Endothelial cell of umbilical vein (primary cell): ENCODE results near the gene GATA2. TPM values are rescaled to one million over a fixed set of nuclear protein-coding genes. Genes with fewer than 3 reads are reported as not detected.

Source experiments
- BruUV-seq: library from RNA; stranded (reverse); fragments of 400-500 nt; replicated peaks from 2 replicates; lab custom pipeline; 2021; lab: Mats Ljungman, UMichigan
- CTCF ChIA-PET: fragments of 300-600, 350-600 bp; sonication (Branson Sonifier 250); formaldehyde crosslinking; loops from one replicate; lab custom pipeline; 2021; ENCODE audit warnings: antibody characterized with exemption, inconsistent platforms; lab: Charles Lee
- POLR2A ChIA-PET: fragments of 300-600, 350-600 bp; sonication (Branson Sonifier 250); formaldehyde crosslinking; loops from one replicate; lab custom pipeline; 2021; ENCODE audit warnings: antibody characterized with exemption, inconsistent platforms; lab: Charles Lee
- DNase-seq: peaks from one replicate; pipeline ENCODE4 v3.0.0-alpha.2; 2011; ENCODE audit warnings: low read depth, low spot score
- FAIRE-seq: peaks from 2 replicates; lab custom pipeline; 2011; peaks lifted over from hg19 to GRCh38; lab: Jason Lieb, UNC
- H2AFZ ChIP-seq: 2 replicates; pipeline ENCODE4 v1.6.0; 2012; ENCODE audit warnings: low read depth, low read length, control low read depth, inconsistent platforms
- H3K27ac ChIP-seq: 2 replicates; pipeline ENCODE4 v1.5.1; 2011; ENCODE audit warnings: low read depth, mild to moderate bottlenecking, control low read depth, low read length, moderate library complexity; ENCODE audit not compliant: insufficient read depth
- H3K27me3 ChIP-seq, 2 experiments: 2 replicates each; pipeline versions ENCODE4 v1.6.0 to v1.6.1; 2011; ENCODE audit warnings: low read length in 2 of 2, mixed read lengths in 1 of 2; ENCODE audit not compliant: control insufficient read depth in 2 of 2, insufficient read depth in 2 of 2
- H3K36me3 ChIP-seq, 2 experiments: 2 replicates in 1 of 2; 3 replicates in 1 of 2; pipeline ENCODE4 v1.5.1; 2011; ENCODE audit warnings: low read length in 2 of 2, mild to moderate bottlenecking in 1 of 2, moderate library complexity in 1 of 2; ENCODE audit not compliant: control insufficient read depth in 2 of 2, insufficient read depth in 2 of 2; ENCODE audit errors: extremely low read depth in 1 of 2
- H3K4me1 ChIP-seq: 3 replicates; pipeline ENCODE4 v1.5.1; 2011; ENCODE audit warnings: mild to moderate bottlenecking, low read length; ENCODE audit not compliant: control insufficient read depth, insufficient read depth; ENCODE audit errors: extremely low read depth
- H3K4me2 ChIP-seq: 2 replicates; pipeline ENCODE4 v1.6.1; 2011; ENCODE audit warnings: low read length, control low read depth, mixed read lengths; ENCODE audit not compliant: insufficient read depth
- H3K4me3 ChIP-seq, 3 experiments: fragments of 200-600 bp in 1 of 3; sonication (generic), shearing (Covaris generic) in 1 of 3; replicated peaks in 1 of 3; 2 replicates each; pipeline ENCODE4 v1.5.1; 2011 to 2016; ENCODE audit warnings: control low read depth in 3 of 3, low read length in 3 of 3, mild to moderate bottlenecking in 2 of 3, inconsistent platforms in 1 of 3, low read depth in 1 of 3, moderate library complexity in 1 of 3; ENCODE audit not compliant: insufficient read depth in 1 of 3
- H3K79me2 ChIP-seq: 2 replicates; pipeline ENCODE4 v1.6.0; 2012; ENCODE audit warnings: low read length, inconsistent platforms; ENCODE audit not compliant: control insufficient read depth, insufficient read depth
- H3K9ac ChIP-seq: replicated peaks from 2 replicates; pipeline ENCODE3; 2011; ENCODE audit warnings: low read length, control low read depth; ENCODE audit not compliant: insufficient read depth; ENCODE audit errors: extremely low read depth
- H3K9me1 ChIP-seq: replicated peaks from 3 replicates; pipeline ENCODE4 v1.6.0; 2011; ENCODE audit warnings: mild to moderate bottlenecking, low read length; ENCODE audit not compliant: control insufficient read depth, insufficient read depth; ENCODE audit errors: extremely low read depth
- H3K9me3 ChIP-seq: replicated peaks from 2 replicates; pipeline ENCODE4 v1.5.1; 2012; ENCODE audit warnings: low read length, inconsistent platforms; ENCODE audit not compliant: control insufficient read depth, insufficient read depth
- H4K20me1 ChIP-seq: replicated peaks from 2 replicates; pipeline ENCODE3; 2011; ENCODE audit warnings: mild to moderate bottlenecking, low read length; ENCODE audit not compliant: control insufficient read depth, insufficient read depth; ENCODE audit errors: extremely low read depth
- CTCF ChIP-seq, 2 donors: IDR thresholded peaks; 1 replicate in 1 of 2; 2 replicates in 1 of 2; pipeline ENCODE4 v1.5.1; 2011; ENCODE audit warnings: low read length in 2 of 2, mild to moderate bottlenecking in 2 of 2, moderate library complexity in 2 of 2, control low read depth in 1 of 2, inconsistent platforms in 1 of 2, low read depth in 1 of 2; ENCODE audit not compliant: insufficient read depth in 1 of 2; ENCODE audit errors: extremely low read depth in 1 of 2
- EZH2 ChIP-seq: IDR thresholded peaks from 2 replicates; pipeline ENCODE4 v1.6.1; 2012; ENCODE audit warnings: borderline replicate concordance, low read depth, mild to moderate bottlenecking, moderate library complexity, low read length, inconsistent platforms; ENCODE audit not compliant: severe bottlenecking
- FOS ChIP-seq: IDR thresholded peaks from 2 replicates; pipeline ENCODE4 v1.6.1; 2011; ENCODE audit warnings: mild to moderate bottlenecking, low read length, moderate library complexity, borderline replicate concordance; ENCODE audit not compliant: insufficient read depth
- GATA2 ChIP-seq: IDR thresholded peaks from 2 replicates; pipeline ENCODE4 v1.7.0; 2011; ENCODE audit warnings: low read depth, mild to moderate bottlenecking, moderate library complexity, mixed read lengths, low read length; ENCODE audit not compliant: insufficient read length, insufficient read depth
- JUN ChIP-seq: IDR thresholded peaks from 2 replicates; pipeline ENCODE4 v1.6.1; 2011; ENCODE audit warnings: borderline replicate concordance, low read depth; ENCODE audit not compliant: insufficient read length, insufficient read depth
- MAX ChIP-seq: IDR thresholded peaks from 2 replicates; pipeline ENCODE4 v1.6.1; 2011; ENCODE audit not compliant: insufficient read depth, insufficient read length
- MYC ChIP-seq: IDR thresholded peaks from one replicate; pipeline ENCODE4 v1.6.1; 2011; ENCODE audit warnings: mild to moderate bottlenecking, low read depth, low read length
- POLR2A ChIP-seq: IDR thresholded peaks from 2 replicates; pipeline ENCODE4 v1.6.1; 2012; ENCODE audit warnings: low read depth, mild to moderate bottlenecking, control low read depth, low read length
- POLR2AphosphoS5 ChIP-seq: IDR thresholded peaks from 2 replicates; pipeline ENCODE4 v1.6.1; 2012; ENCODE audit warnings: low read depth, mild to moderate bottlenecking, control low read depth, low read length, moderate library complexity; ENCODE audit not compliant: insufficient read depth
- dilution Hi-C: fragments of 300-500 bp; cut with MboI; formaldehyde crosslinking; loops from one replicate; pipeline ENCODE4 v1.15.0; 2019; ENCODE audit warnings: low sequenced_read_pairs; ENCODE audit not compliant: extremely low pct_ligation_motif_present
- intact Hi-C: fragments of 100-400 bp; cut with micrococcal nuclease; formaldehyde crosslinking; loops from one replicate; pipeline ENCODE4 v1.10.0; 2022
- polyA plus RNA-seq, 4 experiments: library from polyadenylated mRNA; depleted of rRNA in 3 of 4; stranded (reverse) in 3 of 4; unstranded in 1 of 4; fragments of >200 nt; gene quantifications; 2 replicates each; pipeline versions ENCODE4 v1.2.1 to v1.2.3, GENCODE V29; 2011 to 2012; ENCODE audit warnings: missing spikeins in 1 of 4
- total RNA-seq: library from RNA; stranded (reverse); gene quantifications from 2 replicates; pipeline ENCODE4 v1.2.3, GENCODE V29; 2021

GATA2 gene
- total and polyA plus RNA-seq, 2 donors (not counting 3 experiments of a cell fraction or from before 2014, with no cell fraction given), result 28.8 to 62.2 TPM

- FAIRE-seq, result no peak
- no peaks in the 10 kb centered on the region for H3K4me1 ChIP-seq
- no peak overlapping the region for H3K9ac ChIP-seq
- H3K4me3 ChIP-seq, result no peak overlapping the region
- CTCF ChIA-PET, result interaction anchor here (0.7 to 2.9 kb wide), 7 partner anchors 27 to 260 kb away, joined by 3 to 10 read pairs (median 3); no protein-coding TSS in a partner anchor
- H3K4me2 ChIP-seq, result no peak overlapping the region
- no peaks in the 10 kb centered on the region for H3K36me3 ChIP-seq
- H3K27ac ChIP-seq, result no peak overlapping the region
- dilution Hi-C loops, result loop anchor here (25.0 kb wide), 1 partner anchor 157 kb away; no protein-coding TSS in a partner anchor
- no peaks in the 10 kb centered on the region for H3K9me1 ChIP-seq
- H4K20me1 ChIP-seq, result no peaks in the 10 kb centered on the region
- no TSS peak for BruUV-seq
- POLR2A ChIA-PET, result no interaction called here
- H3K9me3 ChIP-seq, result no peaks in the 10 kb centered on the region
- TF ChIP-seq JUN (no peak), EZH2 (no peak), GATA2 (no peak), FOS (no peak), CTCF (IDR thresholded peaks at IDR 0.05; ENCODE audit: extremely low read depth in 1 of 2, insufficient read depth in 1 of 2, low read depth in 1 of 2, low read length in 2 of 2) (no peak), MAX (no peak), MYC (no peak), POLR2A (no peak), POLR2AphosphoS5 (no peak)
- H3K79me2 ChIP-seq, result no peaks in the 10 kb centered on the region
- DNase-seq, result no peak
- H2AFZ ChIP-seq, result no peak overlapping the region
- intact Hi-C loops, result no loop called here
- peaks cover 26 to 27% of the 10 kb centered on the region in 2 experiments for H3K27me3 ChIP-seq
These were observed 62.7 kb downstream of the GATA2 start for GRCh38 chr3:128430301-128430700.
